GM21576 (cell line): ENCODE measurements around the gene ARHGEF19.

Experiments used
- ATAC-seq: cut with Tn5 transposase; IDR thresholded peaks from one replicate; pipeline ENCODE4 v1.9.1; 2021; ENCODE audit warnings: mild to moderate bottlenecking, moderate library complexity; ENCODE audit not compliant: unreplicated experiment

Gene ARHGEF19

GRCh38 chr1:16183765-16184556, 28.5 kb downstream of the ARHGEF19 start:
- no peak for ATAC-seq

- ATAC-seq = no peak
These were observed 29.3 kb downstream of the ARHGEF19 start for GRCh38 chr1:16183179-16183578.

- no peak for ATAC-seq
These were observed 30.3 kb downstream of the ARHGEF19 start for GRCh38 chr1:16181887-16182719.

- ATAC-seq = no peak
These were observed 32.1 kb downstream of the ARHGEF19 start for GRCh38 chr1:16180291-16180824.

- ATAC-seq = no peak
These were observed 33.6 kb downstream of the ARHGEF19 start for GRCh38 chr1:16178596-16179497.

GRCh38 chr1:16177306-16177705, 35.1 kb downstream of the ARHGEF19 start:
- no peak for ATAC-seq

- no peak for ATAC-seq
These were observed 35.8 kb downstream of the ARHGEF19 start for GRCh38 chr1:16176653-16177052.

GRCh38 chr1:16175610-16176553, 36.6 kb downstream of the ARHGEF19 start:
- ATAC-seq = no peak

- no peak for ATAC-seq
These were observed 37.4 kb downstream of the ARHGEF19 start for GRCh38 chr1:16174886-16175598.

- no peak for ATAC-seq
These were observed 38.1 kb downstream of the ARHGEF19 start for GRCh38 chr1:16174261-16174868.

GRCh38 chr1:16173447-16174260, 38.8 kb downstream of the ARHGEF19 start:
- ATAC-seq = no peak

GRCh38 chr1:16172964-16173446, 39.4 kb downstream of the ARHGEF19 start:
- no peak for ATAC-seq

GRCh38 chr1:16172218-16172830, 40.1 kb downstream of the ARHGEF19 start:
- no peak for ATAC-seq

- ATAC-seq = no peak
These were observed 40.9 kb downstream of the ARHGEF19 start for GRCh38 chr1:16171314-16172151.

- no peak for ATAC-seq
These were observed 42.2 kb downstream of the ARHGEF19 start for GRCh38 chr1:16170283-16170673.

- ATAC-seq = no peak
These were observed 43.7 kb downstream of the ARHGEF19 start for GRCh38 chr1:16168622-16169360.
